Measurements from ENCODE around the gene PRPSAP1.
"Not testable (repeated sequence)": the region's sequence is repeated elsewhere in the genome, so short reads cannot be mapped to it uniquely, and the experiment has no call there.

The PRPSAP1 gene

GRCh38 chr17:76277300-76278267 lies 76.1 kb downstream of the PRPSAP1 start:
- DNase-seq (ENCODE audit: low spot score) = no peak

- peak; percentile 60 for DNase-seq (ENCODE audit: low spot score)
Measured at GRCh38 chr17:76276461-76277299, 77.0 kb downstream of the PRPSAP1 start.

DNA sequence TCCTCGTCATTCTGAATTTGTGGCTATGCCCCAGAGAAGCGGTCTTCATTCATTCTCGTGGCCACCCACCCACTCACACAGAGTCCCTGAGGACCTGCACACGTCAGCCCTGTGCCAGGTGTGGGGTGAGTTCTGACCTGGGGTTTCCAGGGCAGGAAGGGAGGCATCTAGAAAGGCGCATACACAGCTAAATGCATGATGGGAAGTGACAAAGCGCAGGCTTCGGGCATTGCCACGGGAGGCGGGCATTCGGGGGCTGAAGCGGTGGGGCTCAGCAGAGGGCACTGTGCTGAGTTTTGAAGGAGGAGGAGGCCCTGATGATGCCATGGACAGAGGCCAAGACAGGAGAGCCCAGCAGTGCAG lies 77.7 kb downstream of the PRPSAP1 start:
- DNase-seq (ENCODE audit: low spot score) = no peak

- DNase-seq (ENCODE audit: low spot score) = no peak
Measured at GRCh38 chr17:76275382-76276068, 78.2 kb downstream of the PRPSAP1 start.

GRCh38 chr17:76274112-76274956 lies 79.4 kb downstream of the PRPSAP1 start:
- DNase-seq (ENCODE audit: low spot score) = no peak

GRCh38 chr17:76273445-76274111 lies 80.1 kb downstream of the PRPSAP1 start:
- no peak for DNase-seq (ENCODE audit: low spot score)

DNA sequence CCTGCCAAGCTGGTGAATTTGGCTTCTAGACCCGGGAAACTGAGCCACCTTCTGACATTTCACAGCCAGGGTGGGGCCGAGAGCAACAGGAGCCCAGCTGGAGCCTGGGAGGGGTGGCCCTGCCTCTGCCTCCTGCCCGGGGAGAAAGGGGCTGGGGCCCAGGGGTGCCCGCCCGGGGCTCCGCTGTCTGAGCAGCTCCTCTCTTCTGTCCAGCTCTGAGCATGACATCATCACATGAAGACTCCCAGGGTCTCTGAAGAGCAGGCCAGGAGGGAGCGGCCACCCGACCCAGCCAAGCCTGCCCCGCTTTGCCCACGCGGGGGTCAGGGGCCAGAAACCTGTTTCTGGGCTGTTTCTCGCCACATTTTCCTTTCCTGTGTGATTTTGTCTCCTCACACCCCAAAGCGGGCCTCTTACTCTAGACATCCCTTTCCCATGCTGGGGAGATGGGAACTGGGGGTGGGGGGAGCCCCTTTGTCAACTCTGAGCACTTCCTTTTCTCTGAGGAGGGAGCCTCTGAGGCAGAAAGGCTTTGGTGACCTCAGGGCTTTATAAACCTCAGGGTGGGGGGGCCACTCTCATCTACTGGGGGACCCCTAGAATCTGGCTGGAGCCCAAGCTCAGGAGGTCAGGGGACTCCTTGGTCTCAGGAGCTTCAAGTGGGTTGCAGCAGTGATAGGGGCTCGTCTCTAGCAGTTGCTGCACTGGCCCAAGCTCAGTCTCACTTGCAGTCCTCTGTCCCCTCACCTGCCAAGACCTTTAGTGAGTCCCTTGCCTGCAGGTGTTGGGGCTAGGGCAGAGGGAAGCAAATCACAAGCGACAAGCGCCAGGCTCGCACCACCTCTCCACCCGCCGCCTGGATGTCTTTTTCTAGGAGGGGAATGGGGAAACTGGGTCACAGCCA lies 80.9 kb downstream of the PRPSAP1 start:
- DNase-seq (ENCODE audit: low spot score) = no peak

DNA sequence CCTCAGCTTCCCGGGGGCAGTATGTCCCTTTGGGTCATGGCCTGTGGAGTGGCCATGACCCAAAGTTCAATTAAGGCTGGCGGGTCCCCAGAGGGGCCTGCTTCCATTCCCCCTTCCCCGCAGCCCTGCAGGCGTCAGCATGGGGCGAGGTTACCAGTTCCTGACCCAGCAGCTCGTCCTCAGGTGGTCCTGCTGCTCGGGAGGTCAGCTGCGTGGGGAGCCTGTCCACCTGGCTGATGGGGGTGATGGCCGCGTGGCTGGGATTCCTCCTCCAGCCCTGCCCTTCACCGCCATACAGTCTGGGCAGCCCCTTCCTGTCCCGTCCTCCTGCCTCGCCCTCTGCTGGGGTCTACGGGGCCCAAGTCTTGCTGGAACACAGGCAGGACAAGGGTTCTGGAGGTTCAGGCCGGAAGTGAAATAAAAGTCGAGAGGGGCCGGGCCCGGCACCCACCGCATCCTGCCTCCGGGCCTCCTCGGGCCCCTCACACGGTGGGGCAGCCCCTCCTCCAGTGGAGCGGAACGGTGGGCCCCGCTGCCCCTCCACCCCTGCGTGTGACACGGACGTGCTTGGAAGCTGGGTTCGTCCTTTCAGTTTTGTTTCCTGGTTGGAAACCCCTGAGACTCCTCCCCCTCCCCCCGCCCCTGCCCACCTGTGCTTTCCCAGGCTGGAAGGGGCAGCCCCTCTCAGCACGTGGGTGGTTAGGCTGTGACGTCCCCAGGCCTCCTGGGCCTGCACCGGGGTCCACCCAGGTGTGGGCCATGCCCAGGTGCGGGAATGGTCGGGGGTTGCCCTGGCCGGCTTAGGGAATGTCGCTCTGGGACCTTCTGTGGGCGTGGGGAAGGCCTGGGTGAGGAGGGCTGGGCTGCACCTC lies 81.8 kb downstream of the PRPSAP1 start:
- no peak for DNase-seq (ENCODE audit: low spot score)

- no peak for DNase-seq (ENCODE audit: low spot score)
Measured at GRCh38 chr17:76270770-76271668, 82.7 kb downstream of the PRPSAP1 start.

DNA sequence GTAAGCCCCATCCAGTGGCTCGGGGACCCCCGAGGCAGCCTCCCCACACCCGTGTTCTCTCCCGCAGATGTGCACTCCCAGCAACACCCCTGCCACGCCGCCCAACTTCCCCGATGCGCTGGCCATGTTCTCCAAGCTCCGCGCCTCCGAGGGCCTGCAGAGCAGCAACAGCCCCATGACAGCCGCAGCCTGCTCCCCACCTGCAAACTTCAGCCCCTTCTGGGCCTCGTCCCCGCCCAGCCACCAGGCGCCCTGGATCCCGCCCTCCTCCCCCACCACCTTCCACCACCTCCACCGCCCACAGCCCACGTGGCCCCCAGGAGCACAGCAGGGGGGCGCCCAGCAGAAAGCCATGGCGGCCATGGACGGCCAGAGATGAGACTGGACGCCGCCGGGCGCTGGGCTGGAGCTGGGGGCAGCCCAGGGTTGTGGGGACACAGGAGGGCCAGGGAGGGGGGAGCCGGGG lies 83.6 kb downstream of the PRPSAP1 start:
- DNase-seq (ENCODE audit: low spot score) = no peak

- DNase-seq (ENCODE audit: low spot score) = no peak
Measured at GRCh38 chr17:76268991-76269981, 84.4 kb downstream of the PRPSAP1 start.

GRCh38 chr17:76268015-76268749 lies 85.5 kb downstream of the PRPSAP1 start:
- DNase-seq (ENCODE audit: low spot score) = no peak

- not testable (repeated sequence) for DNase-seq (ENCODE audit: low spot score)
Measured at GRCh38 chr17:76267581-76268001, 86.1 kb downstream of the PRPSAP1 start.

GRCh38 chr17:76267051-76267576 lies 86.6 kb downstream of the PRPSAP1 start:
- no peak for DNase-seq (ENCODE audit: low spot score)

- no peak for DNase-seq (ENCODE audit: low spot score)
Measured at GRCh38 chr17:76266244-76266938, 87.3 kb downstream of the PRPSAP1 start.

Measured in hepatic stellate cell (primary cell).